Erythroblast (primary cell): ENCODE data around the gene HMGN2.
"Not testable (repeated sequence)": the region's sequence is repeated elsewhere in the genome, so short reads cannot be mapped to it uniquely, and the experiment has no call there.

Experiments
- GATA1 ChIP-seq: IDR thresholded peaks from 2 replicates; pipeline ENCODE4 v1.6.1; 2011; ENCODE audit warnings: low read depth, mild to moderate bottlenecking, control low read depth, low read length, moderate library complexity
- POLR2A ChIP-seq: IDR thresholded peaks from 2 replicates; pipeline ENCODE4 v1.6.1; 2011; ENCODE audit warnings: mild to moderate bottlenecking, low read length

- TF ChIP-seq POLR2A, GATA1: not testable (repeated sequence)
These were observed 43.6 kb downstream of the HMGN2 start for GRCh38 chr1:26515836-26516235.
